SK-N-SH (cell line): Measurements from ENCODE around the gene TSPAN12. TPM values are rescaled to one million over a fixed set of nuclear protein-coding genes. Genes with fewer than 3 reads are reported as not detected.

ENCODE experiments used
- CTCF ChIA-PET: fragments of 300-600, 350-600 bp; formaldehyde crosslinking; extraction: SDS; loops from one replicate; lab custom pipeline; 2021; lab: Yijun Ruan, JAX
- POLR2A ChIA-PET: fragments of 350-600 bp; sonication (Branson Sonifier 250); formaldehyde crosslinking; extraction: SDS; loops from one replicate; lab custom pipeline; 2020; ENCODE audit warnings: antibody characterized with exemption, inconsistent platforms; lab: Yijun Ruan, JAX
- DNase-seq: peaks from one replicate; pipeline ENCODE4 v3.0.0; 2012
- H2AFZ ChIP-seq: fragments of 200-600 bp; sonication (generic); 2 replicates; pipeline ENCODE4 v1.8.1; 2016; ENCODE audit warnings: antibody characterized with exemption, mild to moderate bottlenecking, low read depth
- H3F3A ChIP-seq: fragments of 200-600 bp; sonication (generic); replicated peaks from 2 replicates; pipeline ENCODE3; 2016; ENCODE audit warnings: antibody characterized with exemption, mild to moderate bottlenecking; ENCODE audit not compliant: insufficient read depth
- H3K27ac ChIP-seq, 2 experiments: fragments of 200-500 bp in 1 of 2; fragments of 200-600 bp in 1 of 2; sonication (Bioruptor generic) in 1 of 2; sonication (generic), shearing (Covaris generic) in 1 of 2; 2 replicates each; pipeline versions ENCODE4 v1.5.1 to v1.6.1; 2014 to 2016; ENCODE audit warnings: low read depth in 2 of 2, inconsistent platforms in 1 of 2, low read length in 1 of 2, mild to moderate bottlenecking in 1 of 2, mixed read lengths in 1 of 2
- H3K27me3 ChIP-seq: fragments of 200-600 bp; sonication (generic), shearing (Covaris generic); 2 replicates; pipeline ENCODE4 v1.6.1; 2016; ENCODE audit warnings: mixed run types; ENCODE audit not compliant: insufficient read depth
- H3K36me3 ChIP-seq, 2 experiments: fragments of 200-500 bp in 1 of 2; fragments of 200-600 bp in 1 of 2; sonication (Bioruptor generic) in 1 of 2; sonication (generic) in 1 of 2; replicated peaks in 1 of 2; 2 replicates each; pipeline versions ENCODE3 to v1.5.1; 2014 to 2016; ENCODE audit warnings: low read length in 1 of 2, mild to moderate bottlenecking in 1 of 2; ENCODE audit not compliant: insufficient read depth in 2 of 2, control insufficient read depth in 1 of 2
- H3K4me1 ChIP-seq, 2 experiments: fragments of 200-500 bp in 1 of 2; fragments of 200-600 bp in 1 of 2; sonication (Bioruptor generic) in 1 of 2; sonication (generic), shearing (Covaris generic) in 1 of 2; 2 replicates each; pipeline versions ENCODE4 v1.5.1 to v1.6.1; 2014 to 2016; ENCODE audit warnings: low read depth in 1 of 2, low read length in 1 of 2, mixed run types in 1 of 2; ENCODE audit not compliant: insufficient read depth in 2 of 2, control insufficient read depth in 1 of 2
- H3K4me2 ChIP-seq: fragments of 200-600 bp; sonication (generic), shearing (Covaris generic); 2 replicates; pipeline ENCODE4 v1.6.1; 2017; ENCODE audit warnings: mixed run types
- H3K4me3 ChIP-seq, 2 experiments: fragments of 200-500 bp in 1 of 2; fragments of 200-600 bp in 1 of 2; sonication (Bioruptor generic) in 1 of 2; sonication (generic), shearing (Covaris generic) in 1 of 2; 2 replicates each; pipeline versions ENCODE4 v1.5.1 to v1.8.1; 2014 to 2016; ENCODE audit warnings: low read depth in 2 of 2, inconsistent platforms in 1 of 2, low read length in 1 of 2, mild to moderate bottlenecking in 1 of 2, mixed read lengths in 1 of 2, moderate library complexity in 1 of 2
- H3K79me2 ChIP-seq: fragments of 200-600 bp; sonication (generic); 2 replicates; pipeline ENCODE4 v1.8.1; 2017; ENCODE audit warnings: mild to moderate bottlenecking; ENCODE audit not compliant: insufficient read depth
- H3K9ac ChIP-seq: fragments of 200-600 bp; sonication (generic); 2 replicates; pipeline ENCODE4 v1.6.1; 2017; ENCODE audit warnings: mixed run types
- H3K9me2 ChIP-seq: fragments of 200-600 bp; sonication (generic); 2 replicates; pipeline ENCODE4 v1.6.1; 2017; ENCODE audit warnings: mixed run types
- H3K9me3 ChIP-seq: fragments of 200-600 bp; sonication (generic); 2 replicates; pipeline ENCODE4 v1.6.1; 2017; ENCODE audit warnings: mixed run types, mild to moderate bottlenecking, moderate library complexity
- H4K20me1 ChIP-seq: fragments of 200-600 bp; sonication (generic); 2 replicates; pipeline ENCODE4 v1.6.1; 2017; ENCODE audit warnings: mild to moderate bottlenecking, mixed run types; ENCODE audit not compliant: insufficient read depth
- CHD2 ChIP-seq: fragments of 150-350 bp; IDR thresholded peaks from 2 replicates; pipeline ENCODE4 v1.6.1; 2018; ENCODE audit warnings: low read length; ENCODE audit not compliant: partially characterized antibody
- CTCF ChIP-seq: fragments of 200-600 bp; sonication (generic); IDR thresholded peaks from 2 replicates; pipeline ENCODE4 v1.6.1; 2017; ENCODE audit warnings: antibody characterized with exemption, mild to moderate bottlenecking, moderate library complexity
- FOXJ3 ChIP-seq: sonication (generic); formaldehyde crosslinking; IDR thresholded peaks from 2 replicates; pipeline ENCODE4 v1.5.1; 2020; ENCODE audit warnings: mild to moderate bottlenecking, missing genetic modification reagents
- FOXM1 ChIP-seq: IDR thresholded peaks from 2 replicates; pipeline ENCODE4 v1.4.0; 2012; ENCODE audit warnings: low read depth, mild to moderate bottlenecking
- JUND ChIP-seq: IDR thresholded peaks from 2 replicates; pipeline ENCODE4 v1.4.0; 2012
- NFIC ChIP-seq: IDR thresholded peaks from 2 replicates; pipeline ENCODE4 v1.4.0; 2012; ENCODE audit warnings: borderline replicate concordance
- NRF1 ChIP-seq: IDR thresholded peaks from 2 replicates; pipeline ENCODE4 v1.6.1; 2012; ENCODE audit warnings: low read depth, mild to moderate bottlenecking, low read length
- POLR2AphosphoS5 ChIP-seq: IDR thresholded peaks from 2 replicates; pipeline ENCODE4 v1.6.1; 2012; ENCODE audit warnings: low read depth, low read length
- RAD21 ChIP-seq: IDR thresholded peaks from 2 replicates; pipeline ENCODE4 v1.6.1; 2012; ENCODE audit warnings: mild to moderate bottlenecking, low read length
- RCOR1 ChIP-seq: fragments of 150-350 bp; IDR thresholded peaks from 2 replicates; pipeline ENCODE4 v1.6.1; 2017; ENCODE audit warnings: antibody characterized with exemption, low read length
- RFX5 ChIP-seq: IDR thresholded peaks from 2 replicates; pipeline ENCODE4 v1.6.1; 2012; ENCODE audit warnings: mild to moderate bottlenecking, improper control_type of control experiment, low read length
- RXRA ChIP-seq: IDR thresholded peaks from 2 replicates; pipeline ENCODE4 v1.4.0; 2012; ENCODE audit warnings: low read depth, mild to moderate bottlenecking, borderline replicate concordance
- TAF1 ChIP-seq: IDR thresholded peaks from 2 replicates; pipeline ENCODE4 v1.6.1; 2012; ENCODE audit warnings: low read depth, mild to moderate bottlenecking, low read length, moderate library complexity, borderline replicate concordance
- YY1 ChIP-seq: IDR thresholded peaks from 2 replicates; pipeline ENCODE4 v1.4.0; 2012; ENCODE audit warnings: low read depth, mild to moderate bottlenecking
- WGBS: methylation state at CpG from one replicate; pipeline ENCODE4 v1.1.6; 2017; ENCODE audit warnings: low lambda C conversion rate; 5-methylcytosine and 5-hydroxymethylcytosine counted together
- polyA plus RNA-seq, 3 experiments: library from polyadenylated mRNA; depleted of rRNA; stranded (reverse); fragments of >200 nt; gene quantifications; 2 replicates each; pipeline ENCODE4 v1.2.3, GENCODE V29; 2012
- TF ChIP-seq, protein P1 (sequence below): IDR thresholded peaks from 2 replicates; pipeline ENCODE4 v1.6.1; 2012; ENCODE audit warnings: mild to moderate bottlenecking, low read depth, low read length, moderate library complexity
- TF ChIP-seq, protein P2 (sequence below): IDR thresholded peaks from 2 replicates; pipeline ENCODE4 v1.4.0; 2012; ENCODE audit warnings: low read depth

Gene TSPAN12
- polyA plus RNA-seq, 1 of the 3 experiments (the other 2 are of a cell fraction): not detected

GRCh38 chr7:120799147-120799546 is 58.8 kb downstream of the TSPAN12 start (continued):
- TF ChIP-seq RFX5 (no peak), RAD21 (no peak), TAF1 (no peak), RCOR1 (no peak)

DNA sequence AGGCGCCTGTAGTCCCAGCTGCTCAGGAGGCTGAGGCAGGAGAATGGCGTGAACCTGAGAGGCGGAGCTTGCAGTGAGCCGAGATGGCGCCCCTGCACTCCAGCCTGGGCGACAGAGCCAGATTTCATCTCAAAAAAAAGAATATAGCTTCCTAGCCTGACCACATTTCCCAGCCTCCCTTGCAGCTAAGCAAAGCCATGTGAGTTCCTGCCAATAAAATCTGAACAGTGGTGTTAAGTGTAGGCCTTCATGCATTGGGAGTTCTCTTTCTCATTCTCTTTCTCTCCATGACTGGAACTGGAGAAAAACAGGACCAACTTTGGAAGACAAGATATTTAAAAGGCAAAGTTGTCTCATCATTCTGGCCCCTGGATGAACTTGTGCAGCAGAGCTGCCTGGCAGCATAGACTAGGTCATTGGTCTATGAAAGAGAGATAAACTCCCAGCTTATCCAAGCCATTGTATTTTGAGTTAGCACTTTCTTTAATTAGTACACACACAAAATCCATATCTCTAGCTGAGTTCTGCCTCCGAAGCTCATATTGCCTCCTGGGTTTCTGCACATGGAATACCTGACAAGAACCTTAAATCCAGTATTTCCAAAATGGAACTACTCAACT is 60.8 kb downstream of the TSPAN12 start:
- TF ChIP-seq CTCF (no peak), RCOR1 (no peak), NRF1 (no peak), CHD2 (no peak)
- ChIA-PET CTCF (interaction anchor here (0.8 to 4.9 kb wide), 8 partner anchors 10 to 311 kb away, joined by 3 to 44 read pairs (median 6); no protein-coding TSS in a partner anchor), POLR2A (no interaction called here)
- Histone ChIP-seq H3K4me1 (peaks cover 0 to 1% of the 10 kb centered on the region in 2 experiments; a peak in 1 of 4 replicates), H2AFZ (no peak overlapping the region), H3K4me3 (no peak overlapping the region), H3K27ac (no peak overlapping the region), H3K9me2 (no peaks in the 10 kb centered on the region), H3K4me2 (no peak overlapping the region), H3F3A (no peaks in the 10 kb centered on the region), H3K79me2 (no peaks in the 10 kb centered on the region), H4K20me1 (no peaks in the 10 kb centered on the region), H3K27me3 (peaks cover 7% of the 10 kb centered on the region; the same call in 1 of the 2 replicates), H3K36me3 (no peaks in the 10 kb centered on the region), H3K9me3 (no peaks in the 10 kb centered on the region), H3K9ac (no peak overlapping the region)
- WGBS: 52% methylated on average over 7 of the region's 7 CpGs
- no peak for DNase-seq

- peaks cover 15% of the 10 kb centered on the region; the same call in 1 of the 2 replicates for H3K27me3 ChIP-seq
- WGBS: 29% methylated on average over 4 of the region's 4 CpGs
- no peak overlapping the region for H3K9ac ChIP-seq
- H4K20me1 ChIP-seq: no peaks in the 10 kb centered on the region
- H3F3A ChIP-seq: no peaks in the 10 kb centered on the region
- H3K36me3 ChIP-seq: no peaks in the 10 kb centered on the region
- H3K4me2 ChIP-seq: no peak overlapping the region
- ChIA-PET POLR2A (no interaction called here), CTCF (interaction anchor here (1.5 to 4.9 kb wide), 4 partner anchors 13 to 314 kb away, joined by 3 to 44 read pairs (median 8); no protein-coding TSS in a partner anchor)
- no peaks in the 10 kb centered on the region for H3K79me2 ChIP-seq
- H3K9me3 ChIP-seq: no peaks in the 10 kb centered on the region
- no peak for DNase-seq
- no peaks in the 10 kb centered on the region for H3K9me2 ChIP-seq
- peaks cover 0 to 2% of the 10 kb centered on the region in 2 experiments; a peak in 1 of 4 replicates for H3K4me1 ChIP-seq
- H2AFZ ChIP-seq: no peak overlapping the region
- no peak overlapping the region for H3K4me3 ChIP-seq
- H3K27ac ChIP-seq: no peak overlapping the region
- TF ChIP-seq JUND: no peak
- no peak for TF ChIP-seq TAF1
- no peak for TF ChIP-seq FOXM1
- TF ChIP-seq, protein P1, sequence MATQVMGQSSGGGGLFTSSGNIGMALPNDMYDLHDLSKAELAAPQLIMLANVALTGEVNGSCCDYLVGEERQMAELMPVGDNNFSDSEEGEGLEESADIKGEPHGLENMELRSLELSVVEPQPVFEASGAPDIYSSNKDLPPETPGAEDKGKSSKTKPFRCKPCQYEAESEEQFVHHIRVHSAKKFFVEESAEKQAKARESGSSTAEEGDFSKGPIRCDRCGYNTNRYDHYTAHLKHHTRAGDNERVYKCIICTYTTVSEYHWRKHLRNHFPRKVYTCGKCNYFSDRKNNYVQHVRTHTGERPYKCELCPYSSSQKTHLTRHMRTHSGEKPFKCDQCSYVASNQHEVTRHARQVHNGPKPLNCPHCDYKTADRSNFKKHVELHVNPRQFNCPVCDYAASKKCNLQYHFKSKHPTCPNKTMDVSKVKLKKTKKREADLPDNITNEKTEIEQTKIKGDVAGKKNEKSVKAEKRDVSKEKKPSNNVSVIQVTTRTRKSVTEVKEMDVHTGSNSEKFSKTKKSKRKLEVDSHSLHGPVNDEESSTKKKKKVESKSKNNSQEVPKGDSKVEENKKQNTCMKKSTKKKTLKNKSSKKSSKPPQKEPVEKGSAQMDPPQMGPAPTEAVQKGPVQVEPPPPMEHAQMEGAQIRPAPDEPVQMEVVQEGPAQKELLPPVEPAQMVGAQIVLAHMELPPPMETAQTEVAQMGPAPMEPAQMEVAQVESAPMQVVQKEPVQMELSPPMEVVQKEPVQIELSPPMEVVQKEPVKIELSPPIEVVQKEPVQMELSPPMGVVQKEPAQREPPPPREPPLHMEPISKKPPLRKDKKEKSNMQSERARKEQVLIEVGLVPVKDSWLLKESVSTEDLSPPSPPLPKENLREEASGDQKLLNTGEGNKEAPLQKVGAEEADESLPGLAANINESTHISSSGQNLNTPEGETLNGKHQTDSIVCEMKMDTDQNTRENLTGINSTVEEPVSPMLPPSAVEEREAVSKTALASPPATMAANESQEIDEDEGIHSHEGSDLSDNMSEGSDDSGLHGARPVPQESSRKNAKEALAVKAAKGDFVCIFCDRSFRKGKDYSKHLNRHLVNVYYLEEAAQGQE: no peak
- TF ChIP-seq, protein P2, sequence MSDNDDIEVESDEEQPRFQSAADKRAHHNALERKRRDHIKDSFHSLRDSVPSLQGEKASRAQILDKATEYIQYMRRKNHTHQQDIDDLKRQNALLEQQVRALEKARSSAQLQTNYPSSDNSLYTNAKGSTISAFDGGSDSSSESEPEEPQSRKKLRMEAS: no peak
- TF ChIP-seq POLR2AphosphoS5: no peak
- no peak for TF ChIP-seq RAD21
- TF ChIP-seq YY1: no peak
- TF ChIP-seq NFIC: no peak
- no peak for TF ChIP-seq CTCF
- no peak for TF ChIP-seq FOXJ3 (CRISPR knock-in tag)
- no peak for TF ChIP-seq RFX5
- no peak for TF ChIP-seq RXRA
Observed at GRCh38 chr7:120794106-120794729, 63.7 kb downstream of the TSPAN12 start.
